K562 (cell line): ENCODE data around the gene ASNS. TPM values are rescaled to one million over a fixed set of nuclear protein-coding genes. Genes with fewer than 3 reads are reported as not detected.
A peak's percentile ranks its signal among the peaks of the same experiment; 100 is the strongest.

ENCODE experiments used
- ATAC-seq: fragments of 200-7000 bp; cut with Tn5 transposase; 3 replicates; pipeline ENCODE4 v1.9.1; 2020; ENCODE audit warnings: moderate library complexity
- BruUV-seq: library from RNA; stranded (reverse); fragments of 400-500 nt; replicated peaks from 2 replicates; lab custom pipeline; 2021; lab: Mats Ljungman, UMichigan
- CTCF ChIA-PET: fragments of 300-600 bp; formaldehyde crosslinking; extraction: SDS; loops from one replicate; lab custom pipeline; 2021; ENCODE audit warnings: low intra/inter-chr PET ratio; lab: Yijun Ruan, JAX
- POLR2A ChIA-PET: fragments of 300-600, 350-650 bp; sonication (Branson Sonifier 250); formaldehyde crosslinking; extraction: SDS; loops from one replicate; lab custom pipeline; 2021; ENCODE audit warnings: antibody characterized with exemption, inconsistent platforms; lab: Yijun Ruan, JAX
- DNase-seq, 4 experiments: peaks; one replicate each; pipeline versions ENCODE4 v3.0.0 to v3.0.0-alpha.2; 2011 to 2018; ENCODE audit warnings: low spot score in 3 of 4, mixed read lengths in 3 of 4; ENCODE audit errors: extremely low read depth in 1 of 4
- FAIRE-seq: peaks from 2 replicates; lab custom pipeline; 2011; peaks lifted over from hg19 to GRCh38; lab: Jason Lieb, UNC
- H2AFZ ChIP-seq: 2 replicates; pipeline ENCODE4 v1.6.0; 2011; ENCODE audit warnings: low read depth, low read length, control low read depth, inconsistent platforms
- H3K27ac ChIP-seq: fragments of 200-600 bp; 3 replicates; pipeline ENCODE4 v1.8.0; 2011; ENCODE audit warnings: low read depth, mild to moderate bottlenecking, control low read depth, inconsistent platforms, low read length, moderate library complexity, mixed read lengths; ENCODE audit errors: extremely low read depth
- H3K27me3 ChIP-seq, 2 experiments: fragments of 300-600 bp in 1 of 2; 2 replicates in 1 of 2; 3 replicates in 1 of 2; pipeline versions ENCODE4 v1.6.0 to v1.8.0; 2011; ENCODE audit warnings: inconsistent platforms in 2 of 2, low read length in 2 of 2, mild to moderate bottlenecking in 1 of 2, mixed read lengths in 1 of 2, moderate library complexity in 1 of 2; ENCODE audit not compliant: control insufficient read depth in 2 of 2, insufficient read depth in 2 of 2
- H3K36me3 ChIP-seq: fragments of 300-600 bp; 3 replicates; pipeline ENCODE4 v1.8.0; 2011; ENCODE audit warnings: mild to moderate bottlenecking, low read length, inconsistent platforms; ENCODE audit not compliant: control insufficient read depth, insufficient read depth
- H3K4me1 ChIP-seq, 2 experiments: fragments of 200-600 bp in 1 of 2; replicated peaks in 1 of 2; 2 replicates in 1 of 2; 3 replicates in 1 of 2; pipeline versions ENCODE4 v1.5.1 to v1.8.0; 2011; ENCODE audit warnings: inconsistent platforms in 2 of 2, low read length in 2 of 2, mild to moderate bottlenecking in 1 of 2, mixed read lengths in 1 of 2, moderate library complexity in 1 of 2; ENCODE audit not compliant: control insufficient read depth in 2 of 2, insufficient read depth in 2 of 2
- H3K4me2 ChIP-seq: 2 replicates; pipeline ENCODE4 v1.6.1; 2011; ENCODE audit warnings: low read length, control low read depth, inconsistent platforms, mixed read lengths; ENCODE audit not compliant: insufficient read depth
- H3K4me3 ChIP-seq: fragments of 200-600 bp; sonication (generic), shearing (Covaris generic); 2 replicates; pipeline ENCODE4 v1.5.1; 2016; ENCODE audit warnings: control low read depth, inconsistent platforms
- H3K79me2 ChIP-seq: fragments of 200-600 bp; 3 replicates; pipeline ENCODE4 v1.8.0; 2011; ENCODE audit warnings: low read length, inconsistent platforms; ENCODE audit not compliant: control insufficient read depth, insufficient read depth
- H3K9ac ChIP-seq, 2 experiments: 2 replicates each; pipeline versions ENCODE4 v1.6.0 to v1.6.1; 2011; ENCODE audit warnings: low read depth in 2 of 2, low read length in 2 of 2, control low read depth in 1 of 2, inconsistent platforms in 1 of 2, mild to moderate bottlenecking in 1 of 2, mixed read lengths in 1 of 2; ENCODE audit not compliant: insufficient read depth in 1 of 2
- H3K9me1 ChIP-seq: one replicate; pipeline ENCODE4 v1.6.0; 2011; ENCODE audit warnings: inconsistent platforms, mild to moderate bottlenecking, low read length, moderate library complexity; ENCODE audit not compliant: control insufficient read depth, insufficient read depth
- H3K9me3 ChIP-seq: replicated peaks from 2 replicates; pipeline ENCODE4 v1.5.1; 2011; ENCODE audit warnings: low read depth, low read length, inconsistent platforms; ENCODE audit not compliant: control insufficient read depth, insufficient read depth
- H4K20me1 ChIP-seq: replicated peaks from 2 replicates; pipeline ENCODE4 v1.6.1; 2011; ENCODE audit warnings: low read length, inconsistent platforms, mixed read lengths; ENCODE audit not compliant: control insufficient read depth, insufficient read depth
- CCAR2 ChIP-seq: fragments of 200-400 bp; formaldehyde crosslinking; IDR thresholded peaks from 2 replicates; pipeline ENCODE4 v1.6.1; 2017; ENCODE audit warnings: mild to moderate bottlenecking, low read depth, low read length
- FOXK2 ChIP-seq, 2 experiments: fragments of 450-650 bp; IDR thresholded peaks in 1 of 2; conservative IDR thresholded peaks in 1 of 2; 2 replicates each; pipeline ENCODE4 v1.6.1; 2016; ENCODE audit warnings: low read depth in 2 of 2, mild to moderate bottlenecking in 1 of 2
- HNRNPK ChIP-seq: fragments of 200-400 bp; formaldehyde crosslinking; IDR thresholded peaks from one replicate; pipeline ENCODE4 v1.6.1; 2018; ENCODE audit warnings: mild to moderate bottlenecking, low read depth, low read length; ENCODE audit not compliant: poor library complexity, severe bottlenecking
- KLF6 ChIP-seq: fragments of 250-450 bp; sonication (Bioruptor Pico); IDR thresholded peaks from 2 replicates; pipeline ENCODE4 v1.4.0; 2020; ENCODE audit warnings: mild to moderate bottlenecking, moderate library complexity, borderline replicate concordance
- NFIC ChIP-seq: fragments of 450-650 bp; IDR thresholded peaks from 2 replicates; pipeline ENCODE4 v1.6.1; 2017; ENCODE audit warnings: mild to moderate bottlenecking, inconsistent platforms
- RAD21 ChIP-seq, 2 experiments: fragments of 250-450 bp in 1 of 2; fragments of 450-650 bp in 1 of 2; sonication (Bioruptor Pico) in 1 of 2; formaldehyde crosslinking in 1 of 2; IDR thresholded peaks in 1 of 2; conservative IDR thresholded peaks in 1 of 2; 2 replicates each; pipeline versions ENCODE4 v1.4.0 to v1.8.0; 2020 to 2022; ENCODE audit warnings: mild to moderate bottlenecking in 2 of 2, moderate library complexity in 1 of 2
- SMC3 ChIP-seq: conservative IDR thresholded peaks from 2 replicates; pipeline ENCODE4 v1.6.1; 2011; ENCODE audit warnings: low read depth, low read length, improper control_type of control experiment; ENCODE audit not compliant: insufficient read depth
- SNRNP70 ChIP-seq: fragments of 200-400 bp; formaldehyde crosslinking; optimal IDR thresholded peaks from 2 replicates; pipeline ENCODE3; 2017; ENCODE audit warnings: low read depth, low read length
- ZBTB7A ChIP-seq: IDR thresholded peaks from 2 replicates; pipeline ENCODE4 v1.6.1; 2011; ENCODE audit warnings: low read depth, mild to moderate bottlenecking, low read length, moderate library complexity, borderline replicate concordance; ENCODE audit not compliant: control insufficient read depth
- ZNF146 ChIP-seq: IDR thresholded peaks from one replicate; pipeline ENCODE4 v1.6.1; 2018; ENCODE audit warnings: missing compliant biosample characterization; ENCODE audit not compliant: unreplicated experiment
- ZNF23 ChIP-seq: fragments of 250-450 bp; sonication (Bioruptor Pico); IDR thresholded peaks from 2 replicates; pipeline ENCODE4 v1.4.0; 2020; ENCODE audit warnings: mild to moderate bottlenecking
- WGBS: fragments of 100-300 bp; shearing (Covaris generic); methylation state at CpG from one replicate; pipeline ENCODE4 v1.1.6; 2016; ENCODE audit warnings: low coverage, mixed read lengths; ENCODE audit not compliant: insufficient coverage; ENCODE audit errors: missing lambda C conversion rate; 5-methylcytosine and 5-hydroxymethylcytosine counted together
- in situ Hi-C: fragments of 300-500 bp; cut with MboI; formaldehyde crosslinking; loops from 4 replicates; pipeline ENCODE4 v1.15.0; 2018; ENCODE audit warnings: inconsistent platforms, mixed read lengths
- intact Hi-C: fragments of 100-400 bp; cut with micrococcal nuclease; formaldehyde crosslinking; loops from 2 replicates; pipeline ENCODE4 v1.14.2; 2022
- polyA plus RNA-seq, 8 experiments: library from polyadenylated mRNA; depleted of rRNA in 4 of 8; stranded (reverse) in 5 of 8; unstranded in 3 of 8; fragments of >200 nt; fragmentation: Nextera tagmentation in 2 of 8; fragmentation: Illumina TruSeq in 1 of 8; extraction: Ambion mirVana in 2 of 8; extraction: Trizol in 1 of 8; gene quantifications; 2 replicates each; pipeline versions ENCODE4 v1.2.1 to v1.2.3, GENCODE V29; 2011 to 2014; ENCODE audit warnings: inconsistent platforms in 1 of 8, missing spikeins in 1 of 8
- total RNA-seq, 7 experiments: library from RNA; depleted of rRNA in 6 of 7; stranded (reverse); fragments of >200 nt in 6 of 7; fragmentation: Illumina TruSeq in 2 of 7; extraction: Trizol in 2 of 7; gene quantifications; 2 replicates each; pipeline versions ENCODE4 v1.2.1 to v1.2.3, GENCODE V29; 2011 to 2021; ENCODE audit warnings: low replicate concordance in 1 of 7
- TF ChIP-seq, protein P1 (sequence below): fragments of 450-650 bp; IDR thresholded peaks from 2 replicates; pipeline ENCODE4 v1.6.1; 2016; ENCODE audit warnings: missing biosample characterization, missing genetic modification characterization
- TF ChIP-seq, protein P2 (sequence below): fragments of 450-650 bp; formaldehyde crosslinking; IDR thresholded peaks from 2 replicates; pipeline ENCODE4 v1.4.0; 2022; ENCODE audit warnings: missing genetic modification characterization
- TF ChIP-seq, protein P3 (sequence below): sonication (generic); formaldehyde crosslinking; IDR thresholded peaks from 2 replicates; pipeline ENCODE4 v1.4.0; 2020; ENCODE audit warnings: mild to moderate bottlenecking, missing genetic modification reagents
- TF ChIP-seq, protein P4 (sequence below): sonication (generic); formaldehyde crosslinking; IDR thresholded peaks from 2 replicates; pipeline ENCODE4 v1.9.0; 2022; ENCODE audit warnings: mild to moderate bottlenecking, missing genetic modification reagents

The ASNS gene
- total and polyA plus RNA-seq, 9 of the 15 experiments (the other 6 are each of a cell fraction or from before 2014, with no cell fraction given), result 42.1 to 354 (median 215) TPM

DNA sequence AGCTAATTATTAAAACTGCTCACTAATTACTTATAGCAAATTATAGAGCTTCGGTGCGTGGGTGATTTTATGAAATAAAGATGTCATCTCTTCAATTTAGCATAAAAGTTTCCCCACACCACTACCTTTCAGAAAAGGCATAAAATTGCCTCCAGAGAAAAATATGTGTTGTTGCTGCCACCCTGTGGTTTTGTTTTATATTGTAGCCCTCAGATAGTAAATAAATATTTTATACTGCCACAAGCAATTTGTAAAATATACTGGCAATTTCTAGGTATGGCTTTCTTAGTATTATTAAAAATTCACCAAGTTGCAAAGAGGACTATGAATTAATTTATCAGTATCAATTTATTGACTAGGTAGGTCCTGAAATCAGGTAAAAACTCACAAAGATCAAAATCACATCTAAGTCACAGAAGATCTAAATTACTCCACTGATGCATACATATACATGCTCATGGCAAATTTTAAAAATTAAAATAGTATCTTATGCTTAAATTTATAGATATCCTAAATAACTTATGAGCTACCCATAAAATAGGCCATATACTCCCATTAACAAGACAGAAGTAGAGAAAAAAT, 26.5 kb downstream of the ASNS start:
- no peaks in the 10 kb centered on the region for H4K20me1 ChIP-seq
- H3K36me3 ChIP-seq, result no peaks in the 10 kb centered on the region
- BruUV-seq, result no TSS peak
- ATAC-seq (peak; percentile 59), DNase-seq (peak in 2 of 4 experiments; percentile 19 to 47), FAIRE-seq (peak; percentile 19)
- ChIA-PET CTCF (interaction anchor here (0.6 to 1.6 kb wide), 9 partner anchors 9 to 1929 kb away, joined by 3 to 8 read pairs (median 4); no protein-coding TSS in a partner anchor), POLR2A (interaction anchor here (0.5 kb wide), 1 partner anchor 126 kb away, joined by 3 read pairs; no protein-coding TSS in a partner anchor)
- no peaks in the 10 kb centered on the region for H3K79me2 ChIP-seq
- H3K9me1 ChIP-seq, result no peaks in the 10 kb centered on the region
- in situ Hi-C loops (loop anchor here (10.0 kb wide), 1 partner anchor 1931 kb away; no protein-coding TSS in a partner anchor), intact Hi-C loops (loop anchor here (2.0 to 10.0 kb wide), 4 partner anchors 347 to 1928 kb away; no protein-coding TSS in a partner anchor)
- H3K4me1 ChIP-seq, result no peaks in the 10 kb centered on the region; a peak in 1 of 5 replicates
- no peak overlapping the region for H3K4me2 ChIP-seq
- no peak overlapping the region for H3K9ac ChIP-seq
- H3K4me3 ChIP-seq, result no peak overlapping the region
- H3K27me3 ChIP-seq, result no peaks in the 10 kb centered on the region
- H3K27ac ChIP-seq, result no peak overlapping the region
- no peaks in the 10 kb centered on the region; the same call in 1 of the 2 replicates for H3K9me3 ChIP-seq
- H2AFZ ChIP-seq, result no peak overlapping the region
- WGBS, result 0% methylated on average over 2 of the region's 2 CpGs
- TF ChIP-seq, protein P1, sequence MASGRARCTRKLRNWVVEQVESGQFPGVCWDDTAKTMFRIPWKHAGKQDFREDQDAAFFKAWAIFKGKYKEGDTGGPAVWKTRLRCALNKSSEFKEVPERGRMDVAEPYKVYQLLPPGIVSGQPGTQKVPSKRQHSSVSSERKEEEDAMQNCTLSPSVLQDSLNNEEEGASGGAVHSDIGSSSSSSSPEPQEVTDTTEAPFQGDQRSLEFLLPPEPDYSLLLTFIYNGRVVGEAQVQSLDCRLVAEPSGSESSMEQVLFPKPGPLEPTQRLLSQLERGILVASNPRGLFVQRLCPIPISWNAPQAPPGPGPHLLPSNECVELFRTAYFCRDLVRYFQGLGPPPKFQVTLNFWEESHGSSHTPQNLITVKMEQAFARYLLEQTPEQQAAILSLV (tag), result no peak
- no peak for TF ChIP-seq SNRNP70
- no peak for TF ChIP-seq HNRNPK
- TF ChIP-seq KLF6, result no peak
- TF ChIP-seq, protein P2, sequence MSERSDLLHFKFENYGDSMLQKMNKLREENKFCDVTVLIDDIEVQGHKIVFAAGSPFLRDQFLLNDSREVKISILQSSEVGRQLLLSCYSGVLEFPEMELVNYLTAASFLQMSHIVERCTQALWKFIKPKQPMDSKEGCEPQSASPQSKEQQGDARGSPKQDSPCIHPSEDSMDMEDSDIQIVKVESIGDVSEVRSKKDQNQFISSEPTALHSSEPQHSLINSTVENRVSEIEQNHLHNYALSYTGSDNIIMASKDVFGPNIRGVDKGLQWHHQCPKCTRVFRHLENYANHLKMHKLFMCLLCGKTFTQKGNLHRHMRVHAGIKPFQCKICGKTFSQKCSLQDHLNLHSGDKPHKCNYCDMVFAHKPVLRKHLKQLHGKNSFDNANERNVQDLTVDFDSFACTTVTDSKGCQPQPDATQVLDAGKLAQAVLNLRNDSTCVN (CRISPR knock-in tag), result no peak
- TF ChIP-seq, protein P3, sequence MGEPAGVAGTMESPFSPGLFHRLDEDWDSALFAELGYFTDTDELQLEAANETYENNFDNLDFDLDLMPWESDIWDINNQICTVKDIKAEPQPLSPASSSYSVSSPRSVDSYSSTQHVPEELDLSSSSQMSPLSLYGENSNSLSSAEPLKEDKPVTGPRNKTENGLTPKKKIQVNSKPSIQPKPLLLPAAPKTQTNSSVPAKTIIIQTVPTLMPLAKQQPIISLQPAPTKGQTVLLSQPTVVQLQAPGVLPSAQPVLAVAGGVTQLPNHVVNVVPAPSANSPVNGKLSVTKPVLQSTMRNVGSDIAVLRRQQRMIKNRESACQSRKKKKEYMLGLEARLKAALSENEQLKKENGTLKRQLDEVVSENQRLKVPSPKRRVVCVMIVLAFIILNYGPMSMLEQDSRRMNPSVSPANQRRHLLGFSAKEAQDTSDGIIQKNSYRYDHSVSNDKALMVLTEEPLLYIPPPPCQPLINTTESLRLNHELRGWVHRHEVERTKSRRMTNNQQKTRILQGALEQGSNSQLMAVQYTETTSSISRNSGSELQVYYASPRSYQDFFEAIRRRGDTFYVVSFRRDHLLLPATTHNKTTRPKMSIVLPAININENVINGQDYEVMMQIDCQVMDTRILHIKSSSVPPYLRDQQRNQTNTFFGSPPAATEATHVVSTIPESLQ (CRISPR knock-in tag), result no peak
- TF ChIP-seq, protein P4, sequence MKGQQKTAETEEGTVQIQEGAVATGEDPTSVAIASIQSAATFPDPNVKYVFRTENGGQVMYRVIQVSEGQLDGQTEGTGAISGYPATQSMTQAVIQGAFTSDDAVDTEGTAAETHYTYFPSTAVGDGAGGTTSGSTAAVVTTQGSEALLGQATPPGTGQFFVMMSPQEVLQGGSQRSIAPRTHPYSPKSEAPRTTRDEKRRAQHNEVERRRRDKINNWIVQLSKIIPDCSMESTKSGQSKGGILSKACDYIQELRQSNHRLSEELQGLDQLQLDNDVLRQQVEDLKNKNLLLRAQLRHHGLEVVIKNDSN, result no peak
- no peak for TF ChIP-seq NFIC
- peak; percentile 38; the same call in 1 of the 2 replicates for TF ChIP-seq SMC3
- TF ChIP-seq ZBTB7A, result no peak
- no peak for TF ChIP-seq FOXK2 (conservative IDR thresholded peaks at IDR 0.05 in 1 of 2, IDR thresholded peaks at IDR 0.05 in 1 of 2; ENCODE audit: low read depth in 2 of 2)
- TF ChIP-seq ZNF23 (CRISPR knock-in tag), result no peak
- no peak for TF ChIP-seq CCAR2
- no peak for TF ChIP-seq ZNF146 (CRISPR knock-in tag)
- peak; percentile 49 to 62 for TF ChIP-seq RAD21 (CRISPR knock-in tag; conservative IDR thresholded peaks at IDR 0.05 in 1 of 2, IDR thresholded peaks at IDR 0.05 in 1 of 2)
